H1 (cell line): ENCODE results near the gene FHIT. TPM values are rescaled to one million over a fixed set of nuclear protein-coding genes. Genes with fewer than 3 reads are reported as not detected.

Experiments
- SP1 ChIP-seq: IDR thresholded peaks from 2 replicates; pipeline ENCODE4 v1.6.1; 2011; ENCODE audit warnings: low read depth, low read length
- TAF1 ChIP-seq: IDR thresholded peaks from 2 replicates; pipeline ENCODE4 v1.6.1; 2011; ENCODE audit warnings: mild to moderate bottlenecking, low read depth, low read length
- YY1 ChIP-seq: IDR thresholded peaks from 2 replicates; pipeline ENCODE4 v1.6.1; 2011; ENCODE audit warnings: low read depth, mild to moderate bottlenecking, low read length
- polyA plus RNA-seq, 7 experiments: library from polyadenylated mRNA; depleted of rRNA in 3 of 7; stranded (reverse) in 5 of 7; unstranded in 2 of 7; fragments of >200 nt in 5 of 7; fragments of 200-250 nt in 2 of 7; gene quantifications; 1 replicate in 5 of 7; 2 replicates in 1 of 7; 4 replicates in 1 of 7; pipeline versions ENCODE4 v1.2.1 to v1.2.3, GENCODE V29; 2011 to 2013; ENCODE audit warnings: missing spikeins in 2 of 7, mixed read lengths in 2 of 7
- total RNA-seq: library from RNA; stranded (reverse); fragmentation: NEBNext Ultra II Directional; extraction: Animal tissue kit (Norgen Biotek cat#: 25700); gene quantifications from 2 replicates; pipeline ENCODE4 v1.2.1, GENCODE V29; 2021

The FHIT gene
- total and polyA plus RNA-seq, 2 of the 8 experiments (the other 6 are each of a cell fraction or from before 2014, with no cell fraction given), result 1.2 to 3.2 TPM

DNA sequence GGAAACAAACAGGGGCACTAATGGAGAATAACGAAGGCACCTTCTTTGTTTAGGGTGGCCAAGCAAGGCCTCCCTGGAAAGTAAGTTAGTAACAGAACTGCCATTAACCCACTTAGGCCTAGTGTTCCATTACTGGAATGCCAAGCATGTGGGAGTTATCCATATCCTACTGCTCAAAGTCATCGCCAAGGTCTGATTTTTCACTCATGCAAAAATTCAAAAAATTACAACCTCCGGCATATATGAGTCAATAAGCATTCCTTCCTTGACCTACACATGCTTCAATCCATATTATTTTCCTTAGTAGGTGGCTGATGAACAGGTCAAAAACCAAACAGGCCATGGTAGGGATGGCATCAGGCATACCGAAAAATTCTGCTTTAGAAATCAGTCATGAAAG is 1097.2 kb downstream of the FHIT start (continued):
- TF ChIP-seq TAF1 (no peak), SP1 (no peak), YY1 (no peak)
- TF ChIP-seq, all 59 proteins: peak for 0
